Panc1 (cell line): Measurements from ENCODE around the gene KCNAB2. TPM values are rescaled to one million over a fixed set of nuclear protein-coding genes. Genes with fewer than 3 reads are reported as not detected.

Experiments used
- ATAC-seq: fragments of 200-7000 bp; cut with Tn5 transposase; 2 replicates; pipeline ENCODE4 v1.9.1; 2020; ENCODE audit warnings: mild to moderate bottlenecking, moderate library complexity
- BruUV-seq: library from RNA; stranded (reverse); fragments of 400-500 nt; replicated peaks from 2 replicates; lab custom pipeline; 2021; lab: Mats Ljungman, UMichigan
- CTCF ChIA-PET: fragments of 300-600 bp; sonication (Branson Sonifier 250); formaldehyde crosslinking; loops from one replicate; lab custom pipeline; 2022; ENCODE audit warnings: antibody characterized with exemption; lab: Charles Lee
- POLR2A ChIA-PET: fragments of 300-600 bp; sonication (Branson Sonifier 250); formaldehyde crosslinking; loops from one replicate; lab custom pipeline; 2022; ENCODE audit warnings: antibody characterized with exemption; lab: Charles Lee
- DNase-seq: peaks from one replicate; pipeline ENCODE4 v3.0.0-alpha.2; 2010; ENCODE audit warnings: low read depth, low spot score
- H3K27ac ChIP-seq: 2 replicates; pipeline ENCODE4 v1.5.1; 2011; ENCODE audit warnings: mild to moderate bottlenecking, low read length, inconsistent platforms
- H3K27me3 ChIP-seq: fragments of 200-500 bp; sonication (Bioruptor generic); 2 replicates; pipeline ENCODE4 v1.6.0; 2014; ENCODE audit warnings: low read length, inconsistent platforms; ENCODE audit not compliant: control insufficient read depth, insufficient read depth
- H3K36me3 ChIP-seq: fragments of 200-500 bp; sonication (Bioruptor generic); 2 replicates; pipeline ENCODE4 v1.5.1; 2014; ENCODE audit warnings: inconsistent platforms, mild to moderate bottlenecking, low read length, moderate library complexity; ENCODE audit not compliant: control insufficient read depth, insufficient read depth
- H3K4me1 ChIP-seq: 2 replicates; pipeline ENCODE4 v1.5.1; 2011; ENCODE audit warnings: inconsistent platforms, mild to moderate bottlenecking, low read length, moderate library complexity; ENCODE audit not compliant: control insufficient read depth, insufficient read depth
- H3K4me3 ChIP-seq, 2 experiments: 2 replicates each; pipeline ENCODE4 v1.5.1; 2011 to 2012; ENCODE audit warnings: low read depth in 2 of 2, low read length in 2 of 2, mild to moderate bottlenecking in 2 of 2, inconsistent platforms in 1 of 2, moderate library complexity in 1 of 2
- H3K9me3 ChIP-seq: fragments of 200-500 bp; sonication (Bioruptor generic); 2 replicates; pipeline ENCODE4 v1.5.1; 2014; ENCODE audit warnings: low read depth, mild to moderate bottlenecking, inconsistent platforms, low read length, moderate library complexity; ENCODE audit not compliant: control insufficient read depth, insufficient read depth
- POLR2AphosphoS5 ChIP-seq: IDR thresholded peaks from 2 replicates; pipeline ENCODE4 v1.6.1; 2012; ENCODE audit warnings: mild to moderate bottlenecking, low read depth, low read length, moderate library complexity
- REST ChIP-seq, 2 experiments: IDR thresholded peaks; 2 replicates each; pipeline ENCODE4 v1.6.1; 2011 to 2012; ENCODE audit warnings: low read depth in 2 of 2, control low read depth in 1 of 2, low read length in 1 of 2, mild to moderate bottlenecking in 1 of 2, moderate library complexity in 1 of 2; ENCODE audit not compliant: insufficient read depth in 1 of 2
- SIN3A ChIP-seq: IDR thresholded peaks from 2 replicates; pipeline ENCODE4 v1.6.1; 2012; ENCODE audit warnings: low read depth, mild to moderate bottlenecking, low read length, moderate library complexity, borderline replicate concordance; ENCODE audit not compliant: insufficient read depth
- TCF7L2 ChIP-seq: IDR thresholded peaks from 2 replicates; pipeline ENCODE4 v1.6.1; 2011; ENCODE audit warnings: mild to moderate bottlenecking, low read depth, low read length, inconsistent platforms
- in situ Hi-C: cut with HindIII; loops from 2 replicates; pipeline ENCODE4 v1.10.0; 2016; ENCODE audit warnings: low sequenced_read_pairs, low pct_unique_long_range_greater_than_20kb
- intact Hi-C: fragments of 100-400 bp; cut with micrococcal nuclease; formaldehyde crosslinking; loops from one replicate; pipeline ENCODE4 v1.10.0; 2022; ENCODE audit not compliant: unreplicated experiment
- total RNA-seq: library from RNA; stranded (reverse); gene quantifications from one replicate; pipeline ENCODE4 v1.2.1, GENCODE V29; 2021; ENCODE audit not compliant: unreplicated experiment
- TF ChIP-seq, protein P1 (sequence below): fragments of 450-650 bp; IDR thresholded peaks from 2 replicates; pipeline ENCODE4 v1.5.1; 2017; ENCODE audit warnings: mild to moderate bottlenecking

KCNAB2 gene
- total RNA-seq, 1 experiment from 2014 or later = 27.6 TPM

GRCh38 chr1:6143395-6143794, 97.7 kb downstream of the KCNAB2 start:
- ChIA-PET CTCF (no interaction called here), POLR2A (no interaction called here)
- no peak overlapping the region for H3K4me3 ChIP-seq
- peaks cover 4% of the 10 kb centered on the region; the same call in 1 of the 2 replicates for H3K36me3 ChIP-seq
- H3K9me3 ChIP-seq = no peaks in the 10 kb centered on the region
- no peak overlapping the region for H3K27ac ChIP-seq
- DNase-seq = no peak
- no peak for TF ChIP-seq POLR2AphosphoS5
- TF ChIP-seq TCF7L2 = no peak
- TF ChIP-seq, protein P1, sequence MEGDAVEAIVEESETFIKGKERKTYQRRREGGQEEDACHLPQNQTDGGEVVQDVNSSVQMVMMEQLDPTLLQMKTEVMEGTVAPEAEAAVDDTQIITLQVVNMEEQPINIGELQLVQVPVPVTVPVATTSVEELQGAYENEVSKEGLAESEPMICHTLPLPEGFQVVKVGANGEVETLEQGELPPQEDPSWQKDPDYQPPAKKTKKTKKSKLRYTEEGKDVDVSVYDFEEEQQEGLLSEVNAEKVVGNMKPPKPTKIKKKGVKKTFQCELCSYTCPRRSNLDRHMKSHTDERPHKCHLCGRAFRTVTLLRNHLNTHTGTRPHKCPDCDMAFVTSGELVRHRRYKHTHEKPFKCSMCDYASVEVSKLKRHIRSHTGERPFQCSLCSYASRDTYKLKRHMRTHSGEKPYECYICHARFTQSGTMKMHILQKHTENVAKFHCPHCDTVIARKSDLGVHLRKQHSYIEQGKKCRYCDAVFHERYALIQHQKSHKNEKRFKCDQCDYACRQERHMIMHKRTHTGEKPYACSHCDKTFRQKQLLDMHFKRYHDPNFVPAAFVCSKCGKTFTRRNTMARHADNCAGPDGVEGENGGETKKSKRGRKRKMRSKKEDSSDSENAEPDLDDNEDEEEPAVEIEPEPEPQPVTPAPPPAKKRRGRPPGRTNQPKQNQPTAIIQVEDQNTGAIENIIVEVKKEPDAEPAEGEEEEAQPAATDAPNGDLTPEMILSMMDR = no peak
- no peak for TF ChIP-seq REST (IDR thresholded peaks at IDR 0.05; ENCODE audit: insufficient read depth in 1 of 2, low read depth in 2 of 2, low read length in 1 of 2)
- no peak for TF ChIP-seq SIN3A
- H3K4me1 ChIP-seq = no peaks in the 10 kb centered on the region
- no peaks in the 10 kb centered on the region for H3K27me3 ChIP-seq
- in situ Hi-C loops = no loop called here
- ATAC-seq = peak; percentile 14; the same call in 1 of the 2 replicates
- intact Hi-C loops = no loop called here
- no TSS peak for BruUV-seq

- Histone ChIP-seq H3K4me1 (no peaks in the 10 kb centered on the region), H3K4me3 (no peak overlapping the region), H3K9me3 (no peaks in the 10 kb centered on the region), H3K27me3 (no peaks in the 10 kb centered on the region), H3K36me3 (peaks cover 4% of the 10 kb centered on the region; the same call in 1 of the 2 replicates), H3K27ac (no peak overlapping the region)
- ChIA-PET POLR2A (interaction anchor here (0.6 kb wide), 1 partner anchor 31 kb away, joined by 4 read pairs; no protein-coding TSS in a partner anchor), CTCF (no interaction called here)
- intact Hi-C loops (no loop called here), in situ Hi-C loops (no loop called here)
- ATAC-seq = no peak
- no peak for DNase-seq
- no peak for TF ChIP-seq REST (IDR thresholded peaks at IDR 0.05; ENCODE audit: insufficient read depth in 1 of 2, low read depth in 2 of 2, low read length in 1 of 2)
- TF ChIP-seq, protein P1 = no peak
- no peak for TF ChIP-seq POLR2AphosphoS5
- no peak for TF ChIP-seq TCF7L2
- no peak for TF ChIP-seq SIN3A
- no TSS peak for BruUV-seq
Observed at GRCh38 chr1:6144175-6144574, 98.5 kb downstream of the KCNAB2 start.
